Cardiac septum (tissue), 1 donor: Measurements from ENCODE around the gene GCK. TPM values are rescaled to one million over a fixed set of nuclear protein-coding genes. Genes with fewer than 3 reads are reported as not detected.

Source experiments
- DNase-seq: peaks from one replicate; pipeline ENCODE4 v3.0.0-alpha.2; 2020; ENCODE audit warnings: low spot score
- intact Hi-C: fragments of 100-400 bp; cut with DNase I; formaldehyde crosslinking; loops from one replicate; pipeline ENCODE4 v1.14.0; 2022
- total RNA-seq: library from RNA; stranded (reverse); fragmentation: NEBNext Ultra II Directional; extraction: Animal tissue kit (Norgen Biotek cat#: 25700); gene quantifications from one replicate; pipeline ENCODE4 v1.2.1, GENCODE V29; 2021
- donor health status: DM: no; HTN: no; CAD: no.

The GCK gene
- total RNA-seq, 1 donor from 2014 or later = 3.7 TPM

- intact Hi-C loops = no loop called here
These were observed 35.1 kb upstream of the GCK start for GRCh38 chr7:44224080-44224973.

GRCh38 chr7:44223362-44224079 is 34.3 kb upstream of the GCK start:
- peak; percentile 55 for DNase-seq
- intact Hi-C loops = no loop called here

More at GRCh38 chr7:44224080-44224973, 35.1 kb upstream of the GCK start:
- DNase-seq = no peak

DNA sequence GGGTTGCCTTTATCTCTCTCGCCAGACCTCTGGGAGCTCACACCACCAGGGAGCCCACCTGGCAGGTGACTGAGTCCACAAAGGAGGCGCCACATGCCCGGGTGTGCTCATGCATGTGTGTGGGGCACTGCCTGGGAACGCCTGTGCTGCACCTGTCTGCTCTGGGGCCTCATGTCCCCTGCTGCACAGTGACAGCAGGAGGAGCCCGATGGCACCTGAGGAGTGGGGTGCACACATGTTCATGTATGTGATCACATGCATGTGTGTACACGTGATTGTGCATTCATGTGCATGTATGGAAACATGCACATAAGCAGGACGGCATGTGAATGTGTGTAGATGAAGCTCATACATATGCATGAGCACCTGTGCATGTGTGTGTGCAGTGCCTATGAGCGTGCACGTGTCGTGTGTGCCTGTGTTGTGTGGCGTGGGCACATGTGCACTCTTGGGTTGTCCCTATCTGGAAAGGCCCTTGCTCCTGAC is 33.6 kb upstream of the GCK start:
- DNase-seq = peak; percentile 61
- intact Hi-C loops = no loop called here

- DNase-seq = no peak
- intact Hi-C loops = no loop called here
These were observed 32.8 kb upstream of the GCK start for GRCh38 chr7:44222074-44222473.

GRCh38 chr7:44221231-44221791 is 32.1 kb upstream of the GCK start:
- DNase-seq = peak; percentile 70
- intact Hi-C loops = no loop called here

DNA sequence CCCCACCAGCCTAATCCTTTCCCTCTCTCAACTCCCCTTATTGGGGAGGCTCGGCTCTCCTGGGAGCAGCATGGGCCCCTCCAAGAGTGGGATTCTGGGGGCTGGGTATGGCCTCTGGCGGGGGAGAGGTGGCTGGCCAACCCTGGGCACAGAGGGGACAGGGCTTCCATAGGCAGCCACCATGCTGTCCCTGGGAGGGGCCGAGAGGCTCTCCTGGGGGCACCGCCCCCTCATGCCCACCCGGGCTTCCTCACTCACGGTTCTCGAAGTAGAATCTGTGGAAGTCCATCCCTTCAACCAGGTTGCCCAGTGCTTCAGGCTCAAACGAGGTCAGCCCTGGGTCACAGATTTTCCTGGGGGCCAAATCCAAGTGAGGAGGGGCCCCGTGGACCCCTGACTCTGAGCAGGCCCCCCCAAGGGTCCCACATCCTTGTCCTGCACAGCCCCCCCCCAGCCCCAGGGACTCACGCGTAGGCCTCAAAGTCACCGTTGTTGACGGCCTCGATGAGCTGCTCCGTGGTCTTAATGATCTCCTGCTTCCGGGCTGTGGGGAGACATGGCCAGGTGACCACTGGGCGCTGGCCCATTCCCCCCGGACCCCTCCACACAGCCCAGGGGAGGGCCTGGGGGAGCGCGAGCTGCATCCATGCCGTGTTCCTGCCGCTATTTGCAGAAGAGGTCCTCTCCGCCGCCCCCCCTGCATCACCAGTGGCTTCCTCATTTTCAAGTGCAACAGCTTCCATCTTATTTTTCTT is 31.3 kb upstream of the GCK start:
- DNase-seq = peak; percentile 57

GRCh38 chr7:44220046-44220357 is 30.8 kb upstream of the GCK start:
- intact Hi-C loops = no loop called here
- DNase-seq = no peak

More for the DNA sequence above, 31.3 kb upstream of the GCK start:
- intact Hi-C loops = no loop called here

DNA sequence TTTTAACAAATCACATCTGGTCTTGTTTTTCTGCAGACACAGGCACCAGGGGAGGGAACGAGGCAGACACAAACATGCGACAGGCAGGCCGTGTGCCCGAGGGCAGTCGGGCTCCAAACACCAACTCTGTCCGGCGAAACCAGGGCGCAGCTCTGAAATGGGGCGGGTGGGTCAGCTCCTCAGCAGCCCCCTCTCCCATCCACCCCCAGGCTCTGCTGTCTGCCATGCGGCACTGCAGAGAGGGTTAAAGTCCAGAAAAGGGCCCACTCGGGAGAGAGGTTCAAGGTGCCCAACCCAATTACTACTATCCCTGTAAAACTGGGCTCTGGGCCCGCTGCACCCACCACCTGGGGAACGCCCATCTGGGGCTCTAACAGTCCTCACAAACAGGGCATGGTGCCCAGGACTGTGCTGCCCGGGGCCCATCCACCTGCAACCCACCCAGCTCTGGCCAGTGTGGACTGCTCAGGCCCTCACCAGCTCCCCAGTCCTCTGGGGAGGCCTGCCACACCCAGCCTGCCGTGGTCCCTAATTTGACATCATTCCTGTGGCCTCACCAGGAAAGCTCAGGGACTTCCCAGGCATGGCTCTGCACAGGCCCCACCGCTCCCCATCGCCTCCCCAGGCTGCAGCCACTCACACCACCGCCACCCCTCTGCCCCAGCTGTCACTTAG is 30.3 kb upstream of the GCK start:
- intact Hi-C loops = no loop called here
- DNase-seq = peak; percentile 64

DNA sequence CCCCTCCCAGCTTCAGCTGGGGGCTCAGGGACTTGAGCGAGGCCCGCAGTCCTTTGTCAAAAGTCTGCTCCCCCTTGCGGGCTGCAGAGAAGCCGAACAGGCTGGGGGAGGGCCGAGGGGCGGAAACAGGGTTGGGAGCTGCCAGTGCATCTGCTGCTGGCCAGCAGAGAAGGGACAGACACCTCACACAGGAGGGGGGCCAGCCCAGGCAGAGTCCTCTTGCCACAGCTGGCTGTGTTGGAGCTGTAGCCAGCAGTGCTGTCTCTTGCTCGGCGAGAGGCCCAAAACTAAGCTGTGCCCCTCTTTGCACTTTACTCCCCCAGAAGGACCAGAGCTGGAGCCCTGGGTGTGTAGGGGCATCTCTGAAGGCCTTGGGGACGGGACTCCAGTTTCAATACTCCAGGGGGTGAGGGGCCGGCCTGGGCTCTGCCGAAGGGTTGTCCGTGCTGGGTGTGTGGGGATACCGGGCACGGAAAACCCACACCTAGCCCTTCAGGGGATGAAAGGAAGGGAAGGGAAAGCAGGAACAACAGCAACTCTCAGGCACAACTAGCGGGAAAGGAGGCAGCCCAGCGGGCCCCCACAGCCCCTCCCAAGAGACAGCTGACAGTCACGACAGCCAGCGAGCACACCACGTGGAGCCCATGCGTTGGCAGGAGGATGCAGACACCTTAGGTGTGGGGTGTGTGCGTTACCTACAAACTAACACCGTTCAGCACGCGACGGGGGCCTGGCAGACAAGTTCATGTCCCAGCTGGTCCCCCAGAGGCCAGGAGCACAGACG is 29.4 kb upstream of the GCK start:
- peak; percentile 72 for DNase-seq
- intact Hi-C loops = no loop called here

- intact Hi-C loops = no loop called here
- peak; percentile 64 for DNase-seq
These were observed 28.7 kb upstream of the GCK start for GRCh38 chr7:44217852-44218402.

- intact Hi-C loops = no loop called here
- no peak for DNase-seq
These were observed 28.0 kb upstream of the GCK start for GRCh38 chr7:44217223-44217714.

GRCh38 chr7:44216521-44217222 is 27.4 kb upstream of the GCK start:
- DNase-seq = peak; percentile 69
- intact Hi-C loops = no loop called here

DNA sequence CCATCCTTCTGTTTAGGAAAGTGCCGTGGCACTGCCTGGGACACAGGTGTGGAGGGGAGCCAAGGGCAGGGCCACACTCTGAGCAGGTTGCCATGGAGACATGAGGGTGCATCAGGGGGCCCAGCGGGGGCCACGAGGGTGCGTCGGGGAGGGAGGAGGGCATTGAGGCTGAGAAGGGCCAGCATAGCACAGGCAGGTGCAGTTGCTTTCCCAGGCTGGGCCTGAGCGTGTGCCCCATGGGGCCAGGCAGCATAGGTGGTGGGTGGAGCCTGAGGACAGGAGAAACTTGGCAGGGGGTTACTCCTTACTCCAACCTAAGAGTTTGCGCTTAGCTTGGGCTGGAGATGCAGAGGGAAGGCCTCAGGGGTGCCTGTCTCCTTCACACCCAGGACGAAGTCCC is 26.8 kb upstream of the GCK start:
- peak; percentile 70 for DNase-seq
- intact Hi-C loops = no loop called here

GRCh38 chr7:44215531-44215930 is 26.3 kb upstream of the GCK start:
- intact Hi-C loops = no loop called here
- DNase-seq = no peak

DNA sequence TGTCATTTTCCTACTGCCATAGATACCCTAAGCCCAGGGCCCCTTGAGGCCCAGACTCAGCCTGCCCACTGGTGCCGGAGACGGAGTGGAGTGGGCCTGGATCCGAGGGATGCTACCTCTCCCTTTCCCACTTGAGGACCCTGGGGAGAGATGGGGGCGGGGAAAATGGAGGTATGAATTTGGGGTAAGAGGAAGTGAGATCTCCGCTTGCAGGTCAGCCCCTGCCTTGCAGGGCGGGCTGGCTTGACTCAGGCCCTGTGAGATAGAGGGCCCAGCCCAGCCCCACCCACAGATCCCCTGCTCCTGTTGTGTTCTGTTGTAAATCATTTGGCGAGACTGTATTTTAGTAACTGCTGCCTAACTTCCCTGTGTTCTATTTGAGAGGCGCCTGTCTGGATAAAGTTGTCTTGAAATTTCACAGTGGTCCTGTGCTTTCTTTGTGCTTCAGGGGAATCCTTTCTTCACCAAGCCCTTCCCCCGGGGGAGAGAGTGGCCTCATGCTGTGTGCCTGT is 24.7 kb upstream of the GCK start:
- no peak for DNase-seq
- intact Hi-C loops = no loop called here

DNA sequence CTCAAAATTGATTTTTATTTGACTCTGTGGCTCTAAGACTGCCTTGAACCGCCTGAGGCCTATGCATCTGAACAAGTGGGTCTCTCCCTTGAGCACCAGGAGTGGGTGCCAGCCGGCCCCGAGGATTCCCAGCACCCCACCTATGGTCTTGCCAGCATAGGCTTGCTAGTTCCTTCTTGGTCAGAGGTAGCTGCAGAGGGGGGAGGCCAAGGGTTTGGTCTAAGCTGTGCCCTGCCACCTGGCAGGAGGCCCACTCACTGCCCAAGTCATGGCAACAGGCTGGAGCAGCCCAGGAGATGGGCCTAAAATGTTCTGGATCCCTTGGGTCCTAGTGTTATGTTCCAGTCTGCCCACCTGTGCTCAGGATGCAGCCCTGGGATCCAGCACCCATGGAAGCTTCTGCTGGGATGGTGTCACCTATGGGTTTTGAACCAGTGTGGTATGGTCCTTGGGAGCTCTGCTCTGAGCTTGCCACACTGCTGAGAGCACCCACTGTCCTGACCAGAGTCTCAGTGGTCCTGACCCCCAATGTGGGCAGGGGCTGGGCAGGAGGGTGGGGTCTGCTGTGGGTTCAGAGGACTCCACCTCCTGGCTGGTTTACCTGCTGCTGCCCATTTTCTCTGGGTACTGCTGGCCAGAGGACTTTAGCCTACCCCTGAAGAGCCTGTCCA is 24.1 kb upstream of the GCK start:
- peak; percentile 72 for DNase-seq

More for the DNA sequence above, 24.1 kb upstream of the GCK start:
- intact Hi-C loops = no loop called here
